B cell (primary cell): ENCODE measurements around the gene DSTYK. TPM values are rescaled to one million over a fixed set of nuclear protein-coding genes. Genes with fewer than 3 reads are reported as not detected.

ENCODE experiments used
- ATAC-seq: fragments of 200-7000 bp; cut with Tn5 transposase; one replicate; pipeline ENCODE4 v1.10.0; 2021; ENCODE audit warnings: low read depth, mild to moderate bottlenecking, moderate number of reproducible peaks, moderate library complexity
- CTCF ChIA-PET: fragments of 350-600 bp; sonication (Branson Sonifier 250); formaldehyde crosslinking; loops from one replicate; lab custom pipeline; 2021; ENCODE audit warnings: antibody characterized with exemption, inconsistent platforms; lab: Charles Lee
- POLR2A ChIA-PET: fragments of 350-600 bp; sonication (Branson Sonifier 250); formaldehyde crosslinking; loops from one replicate; lab custom pipeline; 2021; ENCODE audit warnings: antibody characterized with exemption; lab: Charles Lee
- DNase-seq: peaks from one replicate; pipeline ENCODE4 v3.0.0; 2013
- H2AFZ ChIP-seq: 2 replicates; pipeline ENCODE4 v1.6.1; 2012; ENCODE audit warnings: mild to moderate bottlenecking, low read depth, low read length; ENCODE audit not compliant: insufficient read depth, poor library complexity, severe bottlenecking
- H3K27ac ChIP-seq, 2 donors: 1 replicate in 1 of 2; 2 replicates in 1 of 2; pipeline ENCODE4 v1.5.1; 2012 to 2013; ENCODE audit warnings: low read length in 2 of 2, mild to moderate bottlenecking in 2 of 2, moderate library complexity in 1 of 2
- H3K27me3 ChIP-seq, 4 experiments: fragments of 200-600 bp in 1 of 4; sonication (generic) in 1 of 4; replicated peaks in 1 of 4; 1 replicate in 2 of 4; 2 replicates in 2 of 4; pipeline versions ENCODE4 v1.6.1 to v1.7.0; 2013 to 2016; ENCODE audit warnings: low read length in 3 of 4, mild to moderate bottlenecking in 2 of 4, mixed read lengths in 1 of 4, moderate library complexity in 1 of 4; ENCODE audit not compliant: insufficient read depth in 4 of 4, control insufficient read depth in 3 of 4; ENCODE audit errors: control extremely low read depth in 1 of 4
- H3K36me3 ChIP-seq, 2 experiments: replicated peaks in 1 of 2; 1 replicate in 1 of 2; 2 replicates in 1 of 2; pipeline versions ENCODE4 v1.6.1 to v1.7.1; 2013; ENCODE audit warnings: low read length in 1 of 2; ENCODE audit not compliant: insufficient read depth in 2 of 2, control insufficient read depth in 1 of 2; ENCODE audit errors: control extremely low read depth in 1 of 2, extremely low read depth in 1 of 2
- H3K4me1 ChIP-seq, 2 donors: fragments of 200-600 bp in 1 of 2; sonication (generic) in 1 of 2; 1 replicate in 1 of 2; 2 replicates in 1 of 2; pipeline versions ENCODE4 v1.5.1 to v1.6.1; 2013 to 2017; ENCODE audit warnings: low read length in 2 of 2; ENCODE audit not compliant: control insufficient read depth in 2 of 2, insufficient read depth in 2 of 2
- H3K4me2 ChIP-seq: replicated peaks from 2 replicates; pipeline ENCODE3; 2012; ENCODE audit warnings: mild to moderate bottlenecking, low read depth, low read length; ENCODE audit not compliant: poor library complexity, severe bottlenecking
- H3K4me3 ChIP-seq, 5 experiments: fragments of 200-600 bp in 1 of 5; sonication (generic) in 1 of 5; 1 replicate in 3 of 5; 2 replicates in 2 of 5; pipeline versions ENCODE4 v1.5.1 to v1.7.0; 2011 to 2016; ENCODE audit warnings: low read length in 4 of 5, mild to moderate bottlenecking in 4 of 5, low read depth in 2 of 5, control low read depth in 1 of 5, moderate library complexity in 1 of 5; ENCODE audit not compliant: insufficient read depth in 1 of 5; ENCODE audit errors: control extremely low read depth in 1 of 5, extremely low read depth in 1 of 5
- H3K79me2 ChIP-seq: fragments of 200-600 bp; sonication (generic); one replicate; pipeline ENCODE4 v1.6.0; 2016; ENCODE audit warnings: low read length; ENCODE audit not compliant: control insufficient read depth, insufficient read depth
- H3K9ac ChIP-seq: fragments of 200-600 bp; sonication (generic); 2 replicates; pipeline ENCODE4 v1.6.1; 2017; ENCODE audit warnings: mild to moderate bottlenecking, low read length, moderate library complexity
- H3K9me3 ChIP-seq, 3 donors: one replicate each; pipeline versions ENCODE4 v1.6.1 to v1.7.1; 2013; ENCODE audit warnings: low read length in 2 of 3; ENCODE audit not compliant: control insufficient read depth in 2 of 3, insufficient read depth in 1 of 3; ENCODE audit errors: control extremely low read depth in 1 of 3
- H4K20me1 ChIP-seq: 2 replicates; pipeline ENCODE4 v1.6.0; 2012; ENCODE audit warnings: mild to moderate bottlenecking, low read length; ENCODE audit not compliant: insufficient read depth, control insufficient read depth, poor library complexity, severe bottlenecking
- H3K27ac Mint-ChIP-seq: one replicate; pipeline ENCODE4 v1.8.0; 2021; ENCODE audit warnings: mixed read lengths
- H3K27me3 Mint-ChIP-seq: one replicate; pipeline ENCODE4 v1.8.0; 2021; ENCODE audit warnings: mixed read lengths
- H3K4me1 Mint-ChIP-seq: one replicate; pipeline ENCODE4 v1.8.0; 2021; ENCODE audit warnings: mixed read lengths
- H3K4me3 Mint-ChIP-seq: one replicate; pipeline ENCODE4 v1.8.0; 2021; ENCODE audit warnings: mixed read lengths
- H3K9me3 Mint-ChIP-seq: one replicate; pipeline ENCODE4 v1.8.0; 2022; ENCODE audit warnings: mixed read lengths; ENCODE audit not compliant: insufficient read depth
- CTCF ChIP-seq: fragments of 200-600 bp; IDR thresholded peaks from one replicate; pipeline ENCODE4 v1.8.0; 2022; ENCODE audit warnings: antibody characterized with exemption, mild to moderate bottlenecking
- EZH2 ChIP-seq: IDR thresholded peaks from 2 replicates; pipeline ENCODE4 v1.6.1; 2012; ENCODE audit warnings: borderline replicate concordance, low read depth, mild to moderate bottlenecking, moderate library complexity, low read length; ENCODE audit not compliant: insufficient read depth, poor library complexity, severe bottlenecking
- WGBS: methylation state at CpG from one replicate; pipeline ENCODE4 v1.1.5; 2013; ENCODE audit warnings: missing lambda C conversion rate; ENCODE audit not compliant: insufficient coverage; 5-methylcytosine and 5-hydroxymethylcytosine counted together
- intact Hi-C: fragments of 100-400 bp; cut with micrococcal nuclease; formaldehyde crosslinking; loops from one replicate; pipeline ENCODE4 v1.10.0; 2022
- polyA plus RNA-seq: library from polyadenylated mRNA; depleted of rRNA; stranded (reverse); fragments of >200 nt; gene quantifications from 2 replicates; pipeline ENCODE4 v1.2.3, GENCODE V29; 2012
- total RNA-seq, 2 donors: library from RNA; stranded (reverse); fragments of 120-200 nt in 1 of 2; gene quantifications; 1 replicate in 1 of 2; 2 replicates in 1 of 2; pipeline versions ENCODE4 v1.2.3 to v1.2.4, GENCODE V29; 2013 to 2022

Gene DSTYK
- total and polyA plus RNA-seq, 2 donors (not counting 1 experiment from before 2014, with no cell fraction given), result 3.6 to 15.7 TPM

- peaks cover 0 to 4% of the 10 kb centered on the region in 2 donors for H3K4me1 ChIP-seq
- intact Hi-C loops, result loop anchor here (5.0 kb wide), 1 partner anchor 138 kb away; the partner anchor contains the start of gene RBBP5
- H3K79me2 ChIP-seq, result no peaks in the 10 kb centered on the region
- ATAC-seq (no peak), DNase-seq (no peak)
- no peaks in the 10 kb centered on the region for H4K20me1 ChIP-seq
- POLR2A ChIA-PET, result no interaction called here
- 83% methylated on average over 1 of the region's 1 CpG for WGBS
- H3K9ac ChIP-seq, result no peak overlapping the region
- CTCF ChIA-PET, result interaction anchor here (0.6 to 7.8 kb wide), 7 partner anchors 13 to 427 kb away, joined by 3 to 135 read pairs (median 4); partner anchors contain the start of gene TMCC2
- Mint-ChIP-seq H3K27ac (no peak overlapping the region), H3K27me3 (peaks cover 5% of the 10 kb centered on the region), H3K4me1 (peaks cover 2% of the 10 kb centered on the region), H3K4me3 (no peak overlapping the region), H3K9me3 (no peaks in the 10 kb centered on the region)
- H3K36me3 ChIP-seq, result no peaks in the 10 kb centered on the region
- H3K4me3 ChIP-seq, result no peak overlapping the region
- H3K9me3 ChIP-seq, result peaks cover 0 to 3% (median 0%) of the 10 kb centered on the region in 3 donors
- H3K27me3 ChIP-seq, result peaks cover 0 to 18% (median 5%) of the 10 kb centered on the region in 4 experiments
- no peak overlapping the region for H2AFZ ChIP-seq
- no peak overlapping the region for H3K4me2 ChIP-seq
- TF ChIP-seq EZH2 (no peak), CTCF (no peak)
- no peak overlapping the region for H3K27ac ChIP-seq
Measured at GRCh38 chr1:205259998-205260397, 48.5 kb upstream of the DSTYK start.

GRCh38 chr1:205259324-205259832 is 47.9 kb upstream of the DSTYK start:
- Histone ChIP-seq H3K4me1 (peaks cover 0 to 4% of the 10 kb centered on the region in 2 donors), H4K20me1 (no peaks in the 10 kb centered on the region), H3K27me3 (peaks cover 0 to 18% (median 5%) of the 10 kb centered on the region in 4 experiments), H3K79me2 (no peaks in the 10 kb centered on the region), H3K9ac (no peak overlapping the region), H3K4me2 (no peak overlapping the region), H3K4me3 (no peak overlapping the region), H3K9me3 (peaks cover 0 to 3% (median 0%) of the 10 kb centered on the region in 3 donors), H3K36me3 (no peaks in the 10 kb centered on the region), H3K27ac (no peak overlapping the region), H2AFZ (no peak overlapping the region)
- Mint-ChIP-seq H3K9me3 (no peaks in the 10 kb centered on the region), H3K4me3 (no peak overlapping the region), H3K27ac (no peak overlapping the region), H3K4me1 (peaks cover 2% of the 10 kb centered on the region), H3K27me3 (peaks cover 5% of the 10 kb centered on the region)
- WGBS, result 87% methylated on average over 8 of the region's 10 CpGs
- no peak for TF ChIP-seq CTCF
- no peak for TF ChIP-seq EZH2
- ATAC-seq (no peak), DNase-seq (no peak)
- CTCF ChIA-PET, result interaction anchor here (0.6 to 7.8 kb wide), 9 partner anchors 14 to 283 kb away, joined by 3 to 135 read pairs (median 4); partner anchors contain the start of gene TMCC2
- intact Hi-C loops, result loop anchor here (5.0 kb wide), 1 partner anchor 137 kb away; the partner anchor contains the start of gene RBBP5
- POLR2A ChIA-PET, result no interaction called here
